ENCODE measurements around the gene IGSF8. TPM values are rescaled to one million over a fixed set of nuclear protein-coding genes. Genes with fewer than 3 reads are reported as not detected.

IGSF8 gene
- total RNA-seq, 1 donor from 2014 or later = 24.0 TPM

DNA sequence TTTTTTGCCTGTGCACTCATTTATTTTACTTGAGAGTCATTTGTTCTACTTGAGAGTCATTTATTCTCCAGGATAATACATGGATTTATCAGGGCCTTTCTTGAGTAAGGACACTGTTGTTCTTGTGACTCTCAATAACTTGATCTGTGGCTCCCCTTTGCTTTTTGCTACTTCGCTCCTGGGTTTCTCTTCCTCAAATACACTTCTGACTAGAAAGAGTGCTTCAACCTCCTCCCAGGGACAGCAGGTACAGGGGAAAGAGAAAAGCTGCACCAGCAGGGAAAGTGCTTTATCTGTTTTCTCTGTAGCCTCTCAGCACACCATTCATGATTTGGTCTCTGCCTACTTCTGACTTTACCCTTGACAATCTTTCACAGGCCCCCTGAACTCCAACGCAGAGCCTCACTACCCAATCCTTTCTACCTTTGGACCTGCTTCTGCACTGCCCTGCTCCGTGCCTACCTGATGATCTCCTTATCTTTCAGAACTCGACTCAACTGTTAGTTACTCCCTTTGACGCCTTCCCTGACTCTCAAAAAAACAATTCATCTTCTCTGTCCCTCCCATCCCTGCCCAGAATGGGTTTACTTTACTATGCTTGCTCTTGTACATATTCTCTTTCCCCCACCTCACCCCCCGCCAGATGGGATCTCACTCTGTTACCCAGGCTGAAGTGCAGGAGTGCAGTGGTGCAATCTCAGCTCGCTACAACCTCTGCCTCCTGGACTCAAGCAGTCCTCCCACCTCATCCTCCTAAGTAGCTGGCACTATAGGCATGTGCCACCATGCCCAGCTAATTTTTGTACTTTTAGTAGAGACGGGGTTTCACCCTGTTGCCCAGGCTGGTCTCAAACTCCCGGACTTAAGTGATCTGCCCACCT lies 51.1 kb downstream of the IGSF8 start:
- Mint-ChIP-seq H3K27me3 (ENCODE audit: unreplicated experiment) (peaks cover 69% of the 10 kb centered on the region), H3K36me3 (ENCODE audit: unreplicated experiment) (no peaks in the 10 kb centered on the region), H3K4me1 (ENCODE audit: unreplicated experiment) (peaks cover 7% of the 10 kb centered on the region), H3K4me3 (ENCODE audit: unreplicated experiment) (no peak overlapping the region), H3K27ac (ENCODE audit: unreplicated experiment) (no peak overlapping the region), H3K9me3 (ENCODE audit: unreplicated experiment) (no peaks in the 10 kb centered on the region)
- peak; percentile 63 for DNase-seq (ENCODE audit: extremely low spot score, unreplicated experiment)
- TF ChIP-seq, protein P1, sequence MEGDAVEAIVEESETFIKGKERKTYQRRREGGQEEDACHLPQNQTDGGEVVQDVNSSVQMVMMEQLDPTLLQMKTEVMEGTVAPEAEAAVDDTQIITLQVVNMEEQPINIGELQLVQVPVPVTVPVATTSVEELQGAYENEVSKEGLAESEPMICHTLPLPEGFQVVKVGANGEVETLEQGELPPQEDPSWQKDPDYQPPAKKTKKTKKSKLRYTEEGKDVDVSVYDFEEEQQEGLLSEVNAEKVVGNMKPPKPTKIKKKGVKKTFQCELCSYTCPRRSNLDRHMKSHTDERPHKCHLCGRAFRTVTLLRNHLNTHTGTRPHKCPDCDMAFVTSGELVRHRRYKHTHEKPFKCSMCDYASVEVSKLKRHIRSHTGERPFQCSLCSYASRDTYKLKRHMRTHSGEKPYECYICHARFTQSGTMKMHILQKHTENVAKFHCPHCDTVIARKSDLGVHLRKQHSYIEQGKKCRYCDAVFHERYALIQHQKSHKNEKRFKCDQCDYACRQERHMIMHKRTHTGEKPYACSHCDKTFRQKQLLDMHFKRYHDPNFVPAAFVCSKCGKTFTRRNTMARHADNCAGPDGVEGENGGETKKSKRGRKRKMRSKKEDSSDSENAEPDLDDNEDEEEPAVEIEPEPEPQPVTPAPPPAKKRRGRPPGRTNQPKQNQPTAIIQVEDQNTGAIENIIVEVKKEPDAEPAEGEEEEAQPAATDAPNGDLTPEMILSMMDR (IDR thresholded peaks at IDR 0.05) = no peak

GRCh38 chr1:160046494-160047110 lies 51.8 kb downstream of the IGSF8 start:
- TF ChIP-seq, protein P1 (IDR thresholded peaks at IDR 0.05) = peak; percentile 61
- no peak overlapping the region for H3K4me3 Mint-ChIP-seq (ENCODE audit: unreplicated experiment)
- no peaks in the 10 kb centered on the region for H3K36me3 Mint-ChIP-seq (ENCODE audit: unreplicated experiment)
- H3K27ac Mint-ChIP-seq (ENCODE audit: unreplicated experiment) = no peak overlapping the region
- H3K9me3 Mint-ChIP-seq (ENCODE audit: unreplicated experiment) = no peaks in the 10 kb centered on the region
- peaks cover 7% of the 10 kb centered on the region for H3K4me1 Mint-ChIP-seq (ENCODE audit: unreplicated experiment)
- H3K27me3 Mint-ChIP-seq (ENCODE audit: unreplicated experiment) = peaks cover 63% of the 10 kb centered on the region
- DNase-seq (ENCODE audit: extremely low spot score, unreplicated experiment) = peak; percentile 82

DNA sequence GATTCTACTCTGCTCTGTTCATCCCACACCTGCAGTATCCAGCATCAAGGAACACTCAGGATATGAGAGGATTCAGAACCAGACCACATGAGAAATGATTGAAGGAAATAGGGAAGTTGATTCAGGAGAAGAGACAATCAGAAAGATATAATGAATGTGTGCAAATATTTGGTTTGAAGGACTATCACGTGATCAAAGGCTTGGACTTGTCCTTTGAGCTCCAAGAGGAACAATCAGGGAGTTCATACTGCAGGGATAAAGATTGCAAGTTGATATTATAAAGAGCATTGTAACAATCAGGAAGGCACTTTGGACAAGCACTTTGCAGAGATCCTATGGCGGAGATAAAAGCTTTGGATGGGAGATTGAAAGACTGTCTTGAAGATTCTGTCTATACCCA lies 52.8 kb downstream of the IGSF8 start:
- TF ChIP-seq, protein P1 (IDR thresholded peaks at IDR 0.05) = no peak
- DNase-seq (ENCODE audit: extremely low spot score, unreplicated experiment) = no peak
- H3K27me3 Mint-ChIP-seq (ENCODE audit: unreplicated experiment) = peaks cover 57% of the 10 kb centered on the region
- H3K36me3 Mint-ChIP-seq (ENCODE audit: unreplicated experiment) = no peaks in the 10 kb centered on the region
- H3K27ac Mint-ChIP-seq (ENCODE audit: unreplicated experiment) = no peak overlapping the region
- H3K4me1 Mint-ChIP-seq (ENCODE audit: unreplicated experiment) = peaks cover 7% of the 10 kb centered on the region
- H3K9me3 Mint-ChIP-seq (ENCODE audit: unreplicated experiment) = no peaks in the 10 kb centered on the region
- H3K4me3 Mint-ChIP-seq (ENCODE audit: unreplicated experiment) = no peak overlapping the region

DNA sequence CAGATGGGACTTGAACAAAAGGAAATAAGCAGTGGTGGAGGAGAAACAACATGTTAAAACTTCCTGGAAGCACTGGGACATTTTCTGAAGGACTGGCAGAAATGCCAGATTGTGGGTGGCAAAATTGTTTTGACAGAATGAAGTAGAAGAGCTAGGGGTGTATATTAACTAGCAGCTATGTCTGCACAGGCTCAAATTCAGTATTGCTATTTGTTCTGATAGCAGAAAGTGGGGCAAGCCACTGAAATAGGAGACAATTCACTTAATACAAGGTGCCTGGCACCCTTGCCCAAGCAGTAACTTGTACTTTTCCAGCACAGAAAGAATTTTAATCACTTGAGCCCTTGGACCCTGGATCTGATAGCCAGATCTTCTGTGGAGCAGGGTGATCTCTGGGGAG lies 54.9 kb downstream of the IGSF8 start:
- TF ChIP-seq, protein P1 (IDR thresholded peaks at IDR 0.05) = no peak
- DNase-seq (ENCODE audit: extremely low spot score, unreplicated experiment) = no peak
- Mint-ChIP-seq H3K27me3 (ENCODE audit: unreplicated experiment) (peaks cover 57% of the 10 kb centered on the region), H3K27ac (ENCODE audit: unreplicated experiment) (no peak overlapping the region), H3K4me1 (ENCODE audit: unreplicated experiment) (peaks cover 7% of the 10 kb centered on the region), H3K36me3 (ENCODE audit: unreplicated experiment) (no peaks in the 10 kb centered on the region), H3K4me3 (ENCODE audit: unreplicated experiment) (no peak overlapping the region), H3K9me3 (ENCODE audit: unreplicated experiment) (no peaks in the 10 kb centered on the region)

Other genes with a start within 250 kb of the IGSF8 start
- gene VSIG8, start 236.0 kb downstream of the IGSF8 start, total RNA-seq = not detected in 2 replicates
- gene CFAP45, start 198.5 kb downstream of the IGSF8 start, total RNA-seq = 0.52 and 0.83 TPM in 2 replicates
- 161 and 169 TPM in 2 replicates for gene TAGLN2, start 173.1 kb downstream of the IGSF8 start, total RNA-seq
- gene IGSF9, start 153.0 kb downstream of the IGSF8 start, total RNA-seq = not detected in 2 replicates
- gene SLAMF9, start 144.4 kb downstream of the IGSF8 start, total RNA-seq = not detected in 2 replicates
- gene PIGM, start 66.6 kb downstream of the IGSF8 start, total RNA-seq = 7.6 and 7.7 TPM in 2 replicates
- gene KCNJ10, start 28.5 kb downstream of the IGSF8 start, total RNA-seq = not detected in 2 replicates
- gene KCNJ9, start 17.1 kb downstream of the IGSF8 start, total RNA-seq = not detected in 2 replicates
- 8.2 and 8.5 TPM in 2 replicates for gene ATP1A2, start 17.1 kb upstream of the IGSF8 start, total RNA-seq
- not detected in 2 replicates for gene ATP1A4, start 53.0 kb upstream of the IGSF8 start, total RNA-seq
- not detected in 2 replicates for gene CASQ1, start 92.0 kb upstream of the IGSF8 start, total RNA-seq
- gene PEA15, start 106.8 kb upstream of the IGSF8 start, total RNA-seq = 195 and 197 TPM in 2 replicates
- 152 and 163 TPM in 2 replicates for gene DCAF8, start 163.9 kb upstream of the IGSF8 start, total RNA-seq
- 56.8 and 60.8 TPM in 2 replicates for gene PEX19, start 186.5 kb upstream of the IGSF8 start, total RNA-seq
- 236 and 241 TPM in 2 replicates for gene COPA, start 244.6 kb upstream of the IGSF8 start, total RNA-seq
- 126 and 132 TPM in 2 replicates for gene NCSTN, start 244.8 kb upstream of the IGSF8 start, total RNA-seq